HG02610 (cell line): Measurements from ENCODE around the gene SPTBN5.

Source experiments
- ATAC-seq: cut with Tn5 transposase; IDR thresholded peaks from one replicate; pipeline ENCODE4 v1.9.1; 2021; ENCODE audit warnings: mild to moderate bottlenecking, moderate library complexity; ENCODE audit not compliant: unreplicated experiment

SPTBN5 gene

GRCh38 chr15:41904541-41905005, 10.7 kb upstream of the SPTBN5 start:
- ATAC-seq = no peak

DNA sequence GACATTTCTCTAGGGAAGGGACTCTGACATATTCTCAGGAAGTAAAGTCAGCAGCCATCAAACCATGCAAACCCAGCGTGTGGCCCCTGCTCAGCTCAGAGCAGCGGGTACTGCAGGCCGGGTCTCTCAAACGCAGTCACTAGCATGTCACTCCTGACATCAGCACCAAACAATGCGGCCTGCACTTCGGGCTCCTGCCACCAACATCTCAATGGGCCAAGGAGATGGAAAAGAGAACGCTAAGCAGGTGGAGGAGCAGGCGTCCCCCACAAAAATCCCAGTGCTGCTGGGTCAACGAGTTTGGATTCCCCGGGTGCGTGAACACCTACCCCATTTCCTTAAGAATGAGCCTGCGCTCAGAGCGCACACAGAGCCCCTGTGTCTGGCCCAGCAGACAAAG, 9.9 kb upstream of the SPTBN5 start:
- no peak for ATAC-seq

DNA sequence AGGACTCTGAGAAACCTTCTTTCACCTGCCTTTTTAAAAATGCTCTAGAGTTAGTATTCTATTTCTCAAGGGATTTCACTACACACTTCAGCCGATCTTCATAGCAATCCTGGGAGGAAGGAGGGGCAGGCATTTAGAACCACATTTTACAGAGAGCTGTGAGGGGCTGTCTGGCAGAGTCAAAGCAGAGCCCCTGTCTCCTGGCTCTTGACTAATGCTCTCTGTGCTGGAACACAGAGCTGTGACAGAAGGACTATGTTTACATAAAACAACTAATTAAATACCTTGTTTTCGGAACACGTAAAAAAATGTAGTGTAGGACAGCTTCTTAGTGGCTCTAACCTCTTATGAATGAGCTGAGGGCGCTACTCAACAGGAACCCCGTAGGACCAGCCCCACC, 7.6 kb upstream of the SPTBN5 start:
- no peak for ATAC-seq

- ATAC-seq = no peak
These were observed 6.9 kb upstream of the SPTBN5 start for GRCh38 chr15:41900526-41901380.

GRCh38 chr15:41899854-41900442, 6.1 kb upstream of the SPTBN5 start:
- ATAC-seq = no peak

GRCh38 chr15:41897363-41897799, 3.5 kb upstream of the SPTBN5 start:
- no peak for ATAC-seq

DNA sequence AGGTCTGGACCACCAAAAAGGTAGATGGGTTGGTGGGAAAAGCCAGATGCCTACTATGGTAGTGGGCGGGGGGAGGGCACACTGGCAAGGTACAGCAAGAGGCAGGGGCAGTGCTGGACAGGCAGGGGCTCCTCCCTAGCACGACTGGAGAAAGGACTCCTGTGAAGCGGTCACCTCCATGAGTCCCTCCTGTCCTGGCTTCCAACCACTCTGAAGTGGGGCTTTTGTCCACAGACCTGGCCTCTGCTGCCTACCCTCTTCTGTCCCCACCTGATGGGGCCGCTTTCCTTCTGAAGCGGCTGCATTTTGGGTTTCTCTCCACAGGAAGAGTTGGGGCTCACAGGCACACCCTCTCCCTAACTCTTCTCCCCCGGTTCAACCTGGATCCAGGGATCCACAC, 2.7 kb upstream of the SPTBN5 start:
- no peak for ATAC-seq

GRCh38 chr15:41895957-41896356, 2.1 kb upstream of the SPTBN5 start:
- ATAC-seq = no peak

- ATAC-seq = no peak
These were observed 1.6 kb upstream of the SPTBN5 start for GRCh38 chr15:41895491-41895890.

DNA sequence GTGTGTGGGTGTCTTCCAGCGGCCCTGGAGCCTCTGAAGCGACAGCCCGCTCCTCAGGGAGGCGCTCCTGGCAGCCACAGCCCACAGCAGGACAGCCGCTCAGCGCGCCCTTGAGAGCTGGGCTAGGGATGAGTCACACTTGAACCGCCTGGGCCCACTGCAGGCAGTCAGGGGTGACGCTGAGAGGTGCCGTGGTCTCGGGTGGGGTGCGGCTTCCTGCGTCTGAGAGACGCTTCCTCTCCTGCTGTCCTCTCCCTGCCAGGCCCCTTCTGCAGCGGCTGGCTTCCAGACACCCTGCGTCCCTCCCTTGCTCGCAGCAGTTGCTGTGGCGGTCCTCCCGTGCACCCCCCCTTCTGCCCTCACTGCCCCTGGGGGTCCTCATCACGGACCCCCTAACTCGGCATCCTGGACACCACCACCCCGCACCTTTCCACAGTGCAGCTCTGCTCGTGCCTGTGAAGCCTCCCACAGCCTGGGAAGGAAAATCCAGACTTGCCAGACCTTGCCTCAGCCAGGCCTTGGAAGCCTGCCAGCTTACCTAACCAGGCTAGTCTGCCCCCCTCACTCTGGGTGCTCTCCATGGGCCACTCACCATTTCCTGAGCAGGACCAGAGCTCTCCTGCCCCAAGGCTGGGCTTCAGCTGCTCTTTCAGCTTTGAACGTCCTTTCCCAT, 1.1 kb upstream of the SPTBN5 start:
- ATAC-seq = peak; percentile 88

DNA sequence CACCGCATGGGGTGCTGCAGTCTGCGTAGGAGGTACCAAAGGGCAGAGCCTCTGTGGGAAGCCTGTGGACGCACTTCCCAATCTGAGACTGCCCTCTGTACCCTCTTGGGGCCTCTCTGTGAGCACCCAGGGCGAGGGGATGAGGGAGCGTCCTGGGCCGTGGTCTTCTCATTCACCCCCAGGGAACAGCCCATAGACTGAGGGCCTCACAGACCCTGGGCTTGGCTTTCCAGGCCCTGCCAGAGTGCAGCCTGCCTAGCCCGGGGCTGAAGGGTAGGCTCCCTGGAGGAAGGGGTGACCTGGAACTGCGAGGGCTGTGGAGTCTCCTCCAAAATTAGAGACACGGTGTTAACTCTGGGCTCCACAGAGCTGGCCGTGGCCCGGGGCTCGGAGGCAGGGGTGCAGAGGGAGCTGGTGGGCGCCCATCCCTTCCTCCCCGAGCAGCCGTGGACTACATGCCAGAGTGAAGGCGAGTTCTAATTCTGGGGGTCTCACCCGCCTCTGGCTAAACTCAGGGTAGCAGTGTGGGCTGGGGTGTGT, 468 bp upstream of the SPTBN5 start:
- no peak for ATAC-seq

GRCh38 chr15:41892621-41893421, 1.0 kb downstream of the SPTBN5 start:
- no peak for ATAC-seq

GRCh38 chr15:41891946-41892345, 1.9 kb downstream of the SPTBN5 start:
- ATAC-seq = no peak

GRCh38 chr15:41891226-41891625, 2.6 kb downstream of the SPTBN5 start:
- ATAC-seq = no peak

- no peak for ATAC-seq
These were observed 3.7 kb downstream of the SPTBN5 start for GRCh38 chr15:41890050-41890690.

DNA sequence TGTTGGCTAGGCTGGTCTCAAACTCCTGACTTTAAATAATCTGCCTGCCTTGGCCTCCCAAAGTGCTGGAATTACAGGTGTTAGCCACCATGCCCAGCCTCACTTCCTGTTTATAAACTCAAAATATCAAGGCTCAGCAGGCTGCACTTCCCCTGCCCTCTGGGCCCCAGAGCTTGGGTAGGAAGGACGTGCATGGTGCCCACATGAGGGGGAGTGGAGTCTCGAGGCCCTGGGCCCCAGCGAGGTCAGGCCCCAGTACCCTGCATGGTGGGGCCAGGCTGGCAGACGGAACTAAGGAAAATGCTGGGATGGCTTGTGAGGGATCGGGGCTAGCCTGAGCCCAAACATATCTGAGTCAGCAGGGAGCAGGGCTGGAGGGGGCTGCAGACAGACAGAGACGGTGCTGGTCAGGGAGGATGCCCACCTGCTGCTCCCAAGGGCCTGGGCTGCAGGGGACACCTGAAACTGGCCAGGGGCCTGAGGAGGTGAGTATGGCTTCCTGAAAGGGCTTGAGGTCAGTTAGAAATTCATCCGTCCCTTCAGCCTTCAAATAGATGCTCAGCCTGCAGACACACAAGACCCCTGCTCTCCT, 5.1 kb downstream of the SPTBN5 start:
- no peak for ATAC-seq

GRCh38 chr15:41887893-41888292, 6.0 kb downstream of the SPTBN5 start:
- no peak for ATAC-seq

- no peak for ATAC-seq
These were observed 6.7 kb downstream of the SPTBN5 start for GRCh38 chr15:41887161-41887560.

GRCh38 chr15:41886741-41887140, 7.1 kb downstream of the SPTBN5 start:
- no peak for ATAC-seq

DNA sequence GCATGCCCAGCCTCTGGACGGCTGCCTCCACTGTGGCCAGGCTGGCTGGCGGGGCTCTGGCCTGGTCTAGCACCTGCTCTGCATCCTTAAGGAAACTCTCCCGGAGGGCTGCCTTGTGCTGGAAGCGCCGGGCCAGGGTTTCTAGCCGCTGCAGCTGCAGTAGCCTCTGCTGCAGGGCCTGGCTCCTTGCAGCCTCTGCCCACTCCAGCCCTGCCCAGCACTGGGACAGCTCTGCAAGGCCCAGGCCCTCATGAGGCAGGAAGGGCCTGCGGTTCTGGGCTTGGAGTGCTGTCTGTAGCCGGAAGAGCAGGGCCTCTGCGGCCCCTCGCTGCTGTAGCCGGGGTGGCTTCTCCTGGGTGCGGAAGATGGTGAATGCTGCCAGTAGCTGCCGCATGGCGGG, 8.0 kb downstream of the SPTBN5 start:
- ATAC-seq = no peak
